DOHH2 (cell line): ENCODE data around the gene KCNMA1.

Experiments
- H3F3A ChIP-seq: fragments of 200-600 bp; sonication (generic), shearing (Covaris generic); 2 replicates; pipeline ENCODE4 v1.6.0; 2016; ENCODE audit warnings: antibody characterized with exemption, mild to moderate bottlenecking; ENCODE audit not compliant: control insufficient read depth, insufficient read depth
- H3K27ac ChIP-seq: fragments of 200-600 bp; sonication (generic); 2 replicates; pipeline ENCODE4 v1.5.1; 2014; ENCODE audit warnings: low read depth, mild to moderate bottlenecking, low read length, moderate library complexity
- H3K27me3 ChIP-seq: fragments of 200-600 bp; sonication (generic); 2 replicates; pipeline ENCODE4 v1.6.1; 2014; ENCODE audit warnings: mild to moderate bottlenecking, low read length, mixed read lengths; ENCODE audit not compliant: control insufficient read depth
- H3K36me3 ChIP-seq: fragments of 200-600 bp; sonication (generic); 2 replicates; pipeline ENCODE4 v1.6.1; 2014; ENCODE audit warnings: mild to moderate bottlenecking, low read length, moderate library complexity, mixed read lengths; ENCODE audit not compliant: control insufficient read depth
- H3K4me1 ChIP-seq: fragments of 200-600 bp; sonication (generic); 2 replicates; pipeline ENCODE4 v1.6.1; 2014; ENCODE audit warnings: mild to moderate bottlenecking, low read length, mixed read lengths; ENCODE audit not compliant: control insufficient read depth
- H3K4me2 ChIP-seq: fragments of 200-600 bp; sonication (generic); 2 replicates; pipeline ENCODE4 v1.6.0; 2014; ENCODE audit warnings: mild to moderate bottlenecking, low read length, moderate library complexity
- H3K4me3 ChIP-seq: fragments of 200-600 bp; sonication (generic); 2 replicates; pipeline ENCODE4 v1.5.1; 2014; ENCODE audit warnings: mild to moderate bottlenecking, low read length, mixed read lengths
- H3K79me2 ChIP-seq: fragments of 200-600 bp; sonication (generic); 2 replicates; pipeline ENCODE4 v1.6.1; 2014; ENCODE audit warnings: mild to moderate bottlenecking, low read length, mixed read lengths; ENCODE audit not compliant: control insufficient read depth
- H3K9me2 ChIP-seq: fragments of 200-600 bp; sonication (generic); replicated peaks from 2 replicates; pipeline ENCODE4 v1.6.1; 2014; ENCODE audit warnings: mild to moderate bottlenecking, low read length, mixed read lengths; ENCODE audit not compliant: control insufficient read depth
- H3K9me3 ChIP-seq: fragments of 200-600 bp; sonication (generic); 2 replicates; pipeline ENCODE4 v1.6.1; 2014; ENCODE audit warnings: antibody characterized with exemption, low read length, mixed read lengths; ENCODE audit not compliant: control insufficient read depth, insufficient read depth
- H4K20me1 ChIP-seq: fragments of 200-600 bp; sonication (generic); 2 replicates; pipeline ENCODE4 v1.6.0; 2014; ENCODE audit warnings: low read depth, mild to moderate bottlenecking, antibody characterized with exemption, low read length, moderate library complexity; ENCODE audit not compliant: control insufficient read depth, insufficient read depth
- EZH2phosphoT487 ChIP-seq: fragments of 200-600 bp; sonication (generic); IDR thresholded peaks from 2 replicates; pipeline ENCODE4 v1.6.1; 2017; ENCODE audit warnings: borderline replicate concordance, mild to moderate bottlenecking, antibody characterized with exemption, low read length, moderate library complexity, mixed read lengths
- TF ChIP-seq, protein P1 (sequence below): fragments of 200-600 bp; sonication (generic); IDR thresholded peaks from one replicate; pipeline ENCODE4 v1.5.1; 2014; ENCODE audit warnings: antibody characterized with exemption, mild to moderate bottlenecking, low read depth, low read length; ENCODE audit not compliant: poor library complexity, severe bottlenecking

The KCNMA1 gene

DNA sequence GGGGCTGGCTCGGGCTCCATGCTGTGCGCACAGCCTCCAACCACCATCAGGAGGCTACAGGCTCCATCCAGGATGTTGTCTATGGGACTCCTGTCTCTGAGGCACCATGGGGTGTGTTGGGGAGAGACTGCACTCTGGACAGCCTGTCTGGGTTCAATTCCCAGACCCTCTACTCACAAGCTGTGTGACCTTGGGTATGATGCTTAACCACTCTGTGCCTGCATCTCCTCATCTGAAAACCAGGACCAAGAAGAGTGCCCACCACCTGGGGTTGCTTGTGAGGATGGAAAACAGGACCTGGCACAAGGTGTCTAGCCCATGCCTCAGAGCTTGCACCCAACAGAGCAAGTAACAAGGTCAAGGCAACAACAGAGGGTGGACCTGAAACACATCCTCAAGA, 109.8 kb downstream of the KCNMA1 start:
- Histone ChIP-seq H3K27me3 (peaks cover 8% of the 10 kb centered on the region; the same call in 1 of the 2 replicates), H3K9me2 (no peaks in the 10 kb centered on the region), H3K4me3 (no peak overlapping the region), H3K36me3 (no peaks in the 10 kb centered on the region), H3F3A (no peaks in the 10 kb centered on the region), H3K79me2 (no peaks in the 10 kb centered on the region), H3K27ac (no peak overlapping the region), H3K4me2 (no peak overlapping the region), H3K4me1 (peaks cover 10% of the 10 kb centered on the region), H4K20me1 (no peaks in the 10 kb centered on the region), H3K9me3 (no peaks in the 10 kb centered on the region)
- TF ChIP-seq EZH2phosphoT487 = no peak
- TF ChIP-seq, protein P1, sequence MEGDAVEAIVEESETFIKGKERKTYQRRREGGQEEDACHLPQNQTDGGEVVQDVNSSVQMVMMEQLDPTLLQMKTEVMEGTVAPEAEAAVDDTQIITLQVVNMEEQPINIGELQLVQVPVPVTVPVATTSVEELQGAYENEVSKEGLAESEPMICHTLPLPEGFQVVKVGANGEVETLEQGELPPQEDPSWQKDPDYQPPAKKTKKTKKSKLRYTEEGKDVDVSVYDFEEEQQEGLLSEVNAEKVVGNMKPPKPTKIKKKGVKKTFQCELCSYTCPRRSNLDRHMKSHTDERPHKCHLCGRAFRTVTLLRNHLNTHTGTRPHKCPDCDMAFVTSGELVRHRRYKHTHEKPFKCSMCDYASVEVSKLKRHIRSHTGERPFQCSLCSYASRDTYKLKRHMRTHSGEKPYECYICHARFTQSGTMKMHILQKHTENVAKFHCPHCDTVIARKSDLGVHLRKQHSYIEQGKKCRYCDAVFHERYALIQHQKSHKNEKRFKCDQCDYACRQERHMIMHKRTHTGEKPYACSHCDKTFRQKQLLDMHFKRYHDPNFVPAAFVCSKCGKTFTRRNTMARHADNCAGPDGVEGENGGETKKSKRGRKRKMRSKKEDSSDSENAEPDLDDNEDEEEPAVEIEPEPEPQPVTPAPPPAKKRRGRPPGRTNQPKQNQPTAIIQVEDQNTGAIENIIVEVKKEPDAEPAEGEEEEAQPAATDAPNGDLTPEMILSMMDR = no peak

DNA sequence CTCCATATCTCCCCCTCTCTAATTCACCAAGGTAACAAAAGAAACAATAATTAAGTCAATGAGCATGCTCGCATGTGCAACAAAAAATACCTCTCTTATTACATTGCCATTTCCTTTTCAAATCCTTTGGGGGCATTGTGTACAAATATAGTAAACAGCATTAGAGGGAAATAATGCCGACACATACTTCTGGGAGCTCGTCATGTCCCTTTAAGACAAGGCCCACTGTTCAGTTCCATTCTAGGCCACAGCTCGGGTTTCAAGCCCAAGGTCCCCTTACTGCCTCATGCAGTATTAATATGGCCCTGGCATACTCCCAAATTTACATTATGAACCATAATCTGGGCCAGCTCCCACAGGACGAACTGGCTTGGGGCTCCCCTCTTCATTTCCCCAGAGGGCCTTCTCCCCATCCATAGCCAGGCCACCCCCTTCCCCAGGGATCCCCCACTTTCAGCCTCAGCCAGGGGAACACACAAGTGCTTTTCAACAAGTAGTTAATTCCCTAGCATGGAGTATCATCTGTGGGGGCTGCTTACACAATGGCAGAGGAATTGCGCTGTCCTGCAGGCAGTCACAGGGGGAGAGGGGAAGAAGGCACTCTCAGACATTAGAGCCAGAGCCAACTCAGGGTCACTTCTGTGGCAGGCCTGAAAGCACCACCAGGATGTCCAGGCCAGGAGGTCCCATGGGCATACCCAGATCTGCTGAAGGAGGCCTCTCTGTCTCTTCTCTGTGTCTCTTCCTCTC, 110.6 kb downstream of the KCNMA1 start:
- no peak for TF ChIP-seq EZH2phosphoT487
- TF ChIP-seq, protein P1 = no peak
- Histone ChIP-seq H3K9me2 (no peaks in the 10 kb centered on the region), H3K79me2 (no peaks in the 10 kb centered on the region), H4K20me1 (no peaks in the 10 kb centered on the region), H3K27ac (no peak overlapping the region), H3K4me3 (no peak overlapping the region), H3K27me3 (peaks cover 5% of the 10 kb centered on the region; the same call in 1 of the 2 replicates), H3F3A (no peaks in the 10 kb centered on the region), H3K4me2 (no peak overlapping the region), H3K36me3 (no peaks in the 10 kb centered on the region), H3K4me1 (peaks cover 9% of the 10 kb centered on the region), H3K9me3 (no peaks in the 10 kb centered on the region)

DNA sequence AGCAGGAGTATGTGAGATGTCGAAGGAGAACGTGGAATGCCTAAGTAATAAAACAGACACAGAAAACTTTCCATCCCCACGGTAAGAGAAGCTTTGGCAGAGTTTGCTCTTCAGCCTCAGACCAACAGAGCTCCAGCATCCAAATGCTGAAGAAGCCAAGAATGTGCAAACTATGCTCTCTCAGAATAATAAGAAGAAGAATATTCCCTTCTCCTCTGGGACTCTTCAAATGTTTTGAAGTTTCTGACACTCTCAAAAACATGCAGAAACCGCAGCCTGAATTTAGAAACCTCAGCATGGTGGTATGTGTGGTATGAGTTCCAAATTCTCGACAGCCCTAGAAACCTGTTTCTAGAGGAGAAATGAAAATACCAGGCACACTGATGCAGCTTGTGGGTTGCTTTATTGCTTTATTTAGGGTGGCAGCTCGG, 113.3 kb downstream of the KCNMA1 start:
- no peak for TF ChIP-seq EZH2phosphoT487
- TF ChIP-seq, protein P1 = no peak
- Histone ChIP-seq H3K79me2 (no peaks in the 10 kb centered on the region), H3K4me3 (no peak overlapping the region), H3K36me3 (no peaks in the 10 kb centered on the region), H3K9me2 (no peaks in the 10 kb centered on the region), H3K9me3 (no peaks in the 10 kb centered on the region), H3K4me1 (no peaks in the 10 kb centered on the region; the same call in 1 of the 2 replicates), H3F3A (no peaks in the 10 kb centered on the region), H4K20me1 (no peaks in the 10 kb centered on the region), H3K4me2 (no peak overlapping the region), H3K27me3 (no peaks in the 10 kb centered on the region), H3K27ac (no peak overlapping the region)
